K562 (cell line): Measurements from ENCODE around the gene BOLA1. TPM values are rescaled to one million over a fixed set of nuclear protein-coding genes. Genes with fewer than 3 reads are reported as not detected.
A peak's percentile ranks its signal among the peaks of the same experiment; 100 is the strongest.

Experiments
- CBFB ChIP-seq: sonication (generic); formaldehyde crosslinking; IDR thresholded peaks from 2 replicates; pipeline ENCODE4 v1.4.0; 2020; ENCODE audit warnings: mild to moderate bottlenecking, missing genetic modification reagents
- CGGBP1 ChIP-seq: fragments of 250-450 bp; sonication (Bioruptor Pico); IDR thresholded peaks from 2 replicates; pipeline ENCODE4 v1.9.0; 2021; ENCODE audit warnings: mild to moderate bottlenecking
- CHD4 ChIP-seq: fragments of 200-600 bp; sonication (generic); IDR thresholded peaks from 3 replicates; pipeline ENCODE4 v1.6.1; 2012; ENCODE audit warnings: low read depth, mild to moderate bottlenecking, mixed read lengths, low read length, inconsistent platforms; ENCODE audit not compliant: insufficient read depth, insufficient replicate concordance, poor library complexity, severe bottlenecking
- ELF1 ChIP-seq: fragments of 200-800 bp; sonication (Bioruptor generic); IDR thresholded peaks from 2 replicates; pipeline ENCODE4 v1.6.1; 2016; ENCODE audit warnings: missing genetic modification characterization, missing compliant biosample characterization
- FOXA1 ChIP-seq: fragments of 450-650 bp; IDR thresholded peaks from 2 replicates; pipeline ENCODE4 v1.6.1; 2016; ENCODE audit warnings: mild to moderate bottlenecking, borderline replicate concordance
- GTF2F1 ChIP-seq: IDR thresholded peaks from 2 replicates; pipeline ENCODE4 v1.6.1; 2011; ENCODE audit warnings: low read depth, low read length, improper control_type of control experiment
- HOXB6 ChIP-seq: fragments of 250-450 bp; sonication (Bioruptor Pico); IDR thresholded peaks from 2 replicates; pipeline ENCODE4 v1.5.1; 2022; ENCODE audit warnings: mild to moderate bottlenecking, borderline replicate concordance
- JUND ChIP-seq, 2 experiments: IDR thresholded peaks; 2 replicates in 1 of 2; 3 replicates in 1 of 2; pipeline ENCODE4 v1.6.1; 2011; ENCODE audit warnings: borderline replicate concordance in 2 of 2, low read depth in 2 of 2, low read length in 2 of 2, improper control_type of control experiment in 1 of 2, missing biosample characterization in 1 of 2, missing genetic modification characterization in 1 of 2, missing genetic modification reagents in 1 of 2
- LCOR ChIP-seq: sonication (generic); formaldehyde crosslinking; IDR thresholded peaks from 2 replicates; pipeline ENCODE4 v1.8.0; 2022; ENCODE audit warnings: mild to moderate bottlenecking, missing genetic modification reagents
- MXD1 ChIP-seq: fragments of 250-450 bp; sonication (Bioruptor Pico); IDR thresholded peaks from 2 replicates; pipeline ENCODE4 v1.8.0; 2021; ENCODE audit warnings: borderline replicate concordance, mild to moderate bottlenecking, moderate library complexity; ENCODE audit not compliant: poor library complexity, severe bottlenecking
- SP2 ChIP-seq: IDR thresholded peaks from 2 replicates; pipeline ENCODE4 v1.6.1; 2011; ENCODE audit warnings: mild to moderate bottlenecking, low read depth, low read length, moderate library complexity; ENCODE audit not compliant: poor library complexity, severe bottlenecking; ENCODE audit errors: extremely low read depth
- UBTF ChIP-seq, 2 experiments: IDR thresholded peaks; 2 replicates each; pipeline ENCODE4 v1.6.1; 2012; ENCODE audit warnings: improper control_type of control experiment in 2 of 2, low read depth in 2 of 2, low read length in 2 of 2, borderline replicate concordance in 1 of 2
- ZBTB2 ChIP-seq: fragments of 450-650 bp; IDR thresholded peaks from 2 replicates; pipeline ENCODE4 v1.6.1; 2016; ENCODE audit warnings: antibody characterized with exemption
- ZNF592 ChIP-seq: fragments of 450-650 bp; IDR thresholded peaks from 2 replicates; pipeline ENCODE4 v1.6.1; 2017; ENCODE audit warnings: antibody characterized with exemption, mild to moderate bottlenecking
- polyA plus RNA-seq, 8 experiments: library from polyadenylated mRNA; depleted of rRNA in 4 of 8; stranded (reverse) in 5 of 8; unstranded in 3 of 8; fragments of >200 nt; fragmentation: Nextera tagmentation in 2 of 8; fragmentation: Illumina TruSeq in 1 of 8; extraction: Ambion mirVana in 2 of 8; extraction: Trizol in 1 of 8; gene quantifications; 2 replicates each; pipeline versions ENCODE4 v1.2.1 to v1.2.3, GENCODE V29; 2011 to 2014; ENCODE audit warnings: inconsistent platforms in 1 of 8, missing spikeins in 1 of 8
- total RNA-seq, 7 experiments: library from RNA; depleted of rRNA in 6 of 7; stranded (reverse); fragments of >200 nt in 6 of 7; fragmentation: Illumina TruSeq in 2 of 7; extraction: Trizol in 2 of 7; gene quantifications; 2 replicates each; pipeline versions ENCODE4 v1.2.1 to v1.2.3, GENCODE V29; 2011 to 2021; ENCODE audit warnings: low replicate concordance in 1 of 7
- TF ChIP-seq, protein P1 (sequence below): fragments of 450-650 bp; IDR thresholded peaks from 2 replicates; pipeline ENCODE4 v1.6.1; 2017; ENCODE audit warnings: antibody characterized with exemption

The BOLA1 gene
- total and polyA plus RNA-seq, 9 of the 15 experiments (the other 6 are each of a cell fraction or from before 2014, with no cell fraction given), result 0.18 to 1.2 (median 0.40) TPM; not detected in 2

DNA sequence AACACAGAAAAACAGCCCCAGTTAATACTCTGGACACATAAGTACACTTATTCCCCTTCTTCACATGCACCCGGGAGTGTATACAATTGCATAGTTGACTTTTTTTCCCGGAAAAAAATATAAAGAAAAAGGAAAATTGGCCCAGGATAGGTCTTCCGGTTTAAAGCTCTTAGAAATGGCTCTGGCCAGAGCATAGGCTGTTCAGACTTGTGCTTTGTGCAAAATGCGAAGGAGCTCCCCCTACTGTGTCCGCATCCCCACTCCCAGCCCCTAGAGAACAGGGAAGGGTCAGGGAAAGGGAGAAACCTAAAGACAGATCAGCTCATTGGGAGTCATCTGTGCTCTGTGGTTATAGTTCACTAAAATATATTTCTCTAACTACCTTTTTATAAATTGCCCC lies 42.8 kb downstream of the BOLA1 start (continued):
- TF ChIP-seq ZNF592 (no peak), MXD1 (CRISPR knock-in tag) (no peak), UBTF (IDR thresholded peaks at IDR 0.05; ENCODE audit: borderline replicate concordance in 1 of 2, low read depth in 2 of 2, low read length in 2 of 2) (peak in 1 of 2 experiments; percentile 59; a peak in 1 of 4 replicates), ELF1 (tag) (peak; percentile 53; the same call in 1 of the 2 replicates), LCOR (CRISPR knock-in tag) (no peak), JUND (IDR thresholded peaks at IDR 0.05; ENCODE audit: borderline replicate concordance, low read depth, low read length) (peak; percentile 24; the same call in 1 of the 2 replicates), JUND (tag; IDR thresholded peaks at IDR 0.05; ENCODE audit: borderline replicate concordance, low read depth, low read length) (no peak), SP2 (no peak), CBFB (no peak), GTF2F1 (no peak), FOXA1 (no peak), CGGBP1 (CRISPR knock-in tag) (no peak), CHD4 (no peak), HOXB6 (CRISPR knock-in tag) (no peak), ZBTB2 (no peak)
- TF ChIP-seq, protein P1, sequence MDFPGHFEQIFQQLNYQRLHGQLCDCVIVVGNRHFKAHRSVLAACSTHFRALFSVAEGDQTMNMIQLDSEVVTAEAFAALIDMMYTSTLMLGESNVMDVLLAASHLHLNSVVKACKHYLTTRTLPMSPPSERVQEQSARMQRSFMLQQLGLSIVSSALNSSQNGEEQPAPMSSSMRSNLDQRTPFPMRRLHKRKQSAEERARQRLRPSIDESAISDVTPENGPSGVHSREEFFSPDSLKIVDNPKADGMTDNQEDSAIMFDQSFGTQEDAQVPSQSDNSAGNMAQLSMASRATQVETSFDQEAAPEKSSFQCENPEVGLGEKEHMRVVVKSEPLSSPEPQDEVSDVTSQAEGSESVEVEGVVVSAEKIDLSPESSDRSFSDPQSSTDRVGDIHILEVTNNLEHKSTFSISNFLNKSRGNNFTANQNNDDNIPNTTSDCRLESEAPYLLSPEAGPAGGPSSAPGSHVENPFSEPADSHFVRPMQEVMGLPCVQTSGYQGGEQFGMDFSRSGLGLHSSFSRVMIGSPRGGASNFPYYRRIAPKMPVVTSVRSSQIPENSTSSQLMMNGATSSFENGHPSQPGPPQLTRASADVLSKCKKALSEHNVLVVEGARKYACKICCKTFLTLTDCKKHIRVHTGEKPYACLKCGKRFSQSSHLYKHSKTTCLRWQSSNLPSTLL, result no peak
